GM19240 (cell line): ENCODE measurements around the gene RASA1.
"Not testable (repeated sequence)": the region's sequence is repeated elsewhere in the genome, so short reads cannot be mapped to it uniquely, and the experiment has no call there.

Experiments used
- DNase-seq: peaks from one replicate; pipeline ENCODE4 v3.0.0; 2011; ENCODE audit warnings: low spot score; ENCODE audit not compliant: insufficient read length

Gene RASA1

DNA sequence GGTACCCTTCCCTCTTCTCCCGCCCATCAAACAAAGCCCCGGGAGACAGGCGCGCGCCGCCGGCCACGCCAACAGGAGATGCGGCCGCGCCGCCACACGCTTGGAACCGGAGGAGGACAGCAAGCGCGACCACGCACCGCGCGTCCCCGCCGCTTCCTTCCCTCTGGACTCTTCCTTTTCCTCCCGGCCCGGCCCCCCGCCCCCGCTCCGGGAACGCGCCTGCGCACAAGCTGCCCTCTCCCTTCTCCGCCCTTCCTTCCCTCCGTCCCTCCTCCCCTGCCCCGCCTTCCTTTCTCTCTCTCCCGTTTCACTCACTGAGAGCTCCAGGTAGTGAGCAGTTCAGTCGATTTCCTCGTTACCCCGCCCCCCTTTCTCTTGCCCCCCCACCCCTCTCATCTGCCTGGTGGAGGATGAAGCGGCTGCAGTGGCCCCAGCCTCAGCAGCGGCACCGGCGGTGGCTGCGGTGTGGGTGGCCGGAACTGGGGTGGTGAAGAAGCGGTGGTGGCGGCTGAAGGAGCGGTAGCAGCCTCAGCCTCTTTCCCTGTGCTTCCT is at the start of gene RASA1:
RASA1 (plus strand) TSS at position 310 of the 552 bp plus-strand sequence. CDS start 569 bp downstream, outside the sequence.
- peak; percentile 45 for DNase-seq

DNA sequence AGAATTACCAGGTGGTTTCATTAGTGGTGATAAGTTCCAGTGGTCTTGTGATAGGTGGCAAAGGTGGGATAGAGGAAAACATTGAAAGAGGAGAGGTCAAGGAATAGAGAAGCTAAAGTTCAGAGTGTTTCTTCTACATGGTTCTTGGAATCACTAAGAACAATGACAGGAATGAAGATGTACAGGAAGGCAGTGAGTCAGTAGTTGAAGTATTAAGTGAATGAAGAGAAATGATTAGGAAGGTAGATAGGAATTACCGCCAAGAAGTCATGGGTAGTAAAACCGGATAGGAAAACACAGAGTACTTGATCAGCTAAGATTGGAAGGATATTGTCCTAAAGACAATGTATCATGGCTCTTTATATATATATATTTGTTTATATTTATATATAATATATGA is 37.9 kb upstream of the RASA1 start:
- no peak for DNase-seq

DNA sequence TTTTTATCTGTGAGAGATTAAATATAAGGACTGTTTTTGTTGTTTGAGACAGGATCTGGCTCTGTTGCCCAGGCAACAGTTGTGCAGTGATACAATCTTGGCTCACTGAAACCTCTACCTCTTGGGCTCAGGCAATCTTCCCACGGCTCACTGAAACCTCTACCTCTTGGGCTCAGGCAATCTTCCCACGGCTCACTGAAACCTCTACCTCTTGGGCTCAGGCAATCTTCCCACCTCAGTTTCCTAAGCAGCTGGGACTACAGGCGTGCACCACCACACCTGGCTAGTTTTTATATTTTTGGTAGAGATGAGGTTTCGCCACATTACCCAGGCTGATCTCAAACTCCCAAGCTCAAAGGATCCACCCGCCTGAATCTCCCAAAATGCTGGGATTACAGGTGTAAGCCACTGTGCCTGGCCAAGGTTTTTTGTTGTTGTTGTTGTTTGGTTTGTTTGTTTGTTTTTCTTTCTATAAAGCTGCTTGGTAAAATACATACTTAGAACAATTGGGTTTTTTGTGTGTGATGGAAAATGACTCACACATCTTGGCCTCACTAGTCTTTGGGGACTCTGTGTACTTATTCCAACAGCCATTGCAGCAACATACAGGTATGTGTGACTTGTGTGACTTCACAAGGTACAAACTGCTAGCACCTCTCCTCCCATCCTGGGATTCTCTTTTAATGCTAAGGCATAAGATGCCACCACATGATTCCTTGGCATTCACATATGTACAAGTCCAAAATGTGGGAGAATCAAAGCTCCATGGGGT is 36.5 kb upstream of the RASA1 start:
- DNase-seq, result no peak

DNA sequence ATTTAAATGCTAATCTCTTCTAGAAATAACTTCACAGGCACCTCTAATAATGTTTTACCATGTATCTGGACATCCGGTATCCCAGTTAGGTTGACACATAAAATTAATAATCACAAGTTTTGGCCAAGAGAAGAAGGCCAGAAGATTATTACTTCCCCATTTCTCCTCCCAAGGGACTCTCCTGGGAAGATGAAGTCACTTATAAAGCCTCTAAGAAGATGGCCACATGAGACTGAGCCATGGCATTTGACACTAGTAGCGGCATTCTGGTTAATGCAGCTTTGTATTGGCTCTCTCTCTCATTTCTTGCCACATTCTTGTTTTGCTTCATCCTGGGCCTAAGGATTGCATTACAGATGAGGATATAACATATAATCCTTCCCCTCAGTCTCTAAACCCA is 34.5 kb upstream of the RASA1 start:
- DNase-seq, result no peak

DNA sequence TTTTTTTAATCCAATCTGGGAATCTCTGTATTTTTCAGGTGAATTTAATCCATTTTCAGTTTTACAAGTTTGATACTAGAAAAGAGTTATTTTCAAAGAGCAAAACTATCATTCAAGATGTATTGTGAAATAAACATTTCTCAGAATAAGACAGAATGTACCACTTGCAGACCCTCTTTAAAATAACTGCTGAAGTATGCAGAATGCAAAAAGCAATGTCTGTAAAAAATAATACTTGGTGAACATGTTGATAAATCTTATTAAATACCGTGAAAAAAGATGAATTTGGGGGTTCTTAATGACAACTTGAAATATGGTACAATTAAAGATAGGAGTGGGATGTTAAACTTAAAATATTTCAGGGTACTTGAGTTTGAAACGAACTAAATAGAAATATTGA is 26.1 kb upstream of the RASA1 start:
- DNase-seq, result no peak

DNA sequence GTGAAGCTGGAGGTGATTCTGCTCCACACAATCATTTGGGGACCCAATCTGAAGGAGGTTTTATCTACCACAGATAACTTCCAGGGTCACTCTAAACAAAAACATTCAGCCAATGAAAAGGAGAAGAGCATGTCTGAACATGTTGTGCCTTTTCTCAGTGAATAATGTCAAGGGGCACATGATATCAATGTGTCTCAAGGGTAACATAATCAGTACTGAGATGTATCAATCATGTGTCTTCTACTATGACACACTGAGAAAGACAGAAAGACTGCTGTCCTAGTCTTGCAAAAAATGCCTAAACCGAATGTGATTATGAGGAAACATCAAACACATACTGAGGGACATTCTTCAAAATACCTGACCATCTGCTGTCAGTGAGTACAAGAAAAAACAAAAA is 25.4 kb upstream of the RASA1 start:
- DNase-seq, result no peak

DNA sequence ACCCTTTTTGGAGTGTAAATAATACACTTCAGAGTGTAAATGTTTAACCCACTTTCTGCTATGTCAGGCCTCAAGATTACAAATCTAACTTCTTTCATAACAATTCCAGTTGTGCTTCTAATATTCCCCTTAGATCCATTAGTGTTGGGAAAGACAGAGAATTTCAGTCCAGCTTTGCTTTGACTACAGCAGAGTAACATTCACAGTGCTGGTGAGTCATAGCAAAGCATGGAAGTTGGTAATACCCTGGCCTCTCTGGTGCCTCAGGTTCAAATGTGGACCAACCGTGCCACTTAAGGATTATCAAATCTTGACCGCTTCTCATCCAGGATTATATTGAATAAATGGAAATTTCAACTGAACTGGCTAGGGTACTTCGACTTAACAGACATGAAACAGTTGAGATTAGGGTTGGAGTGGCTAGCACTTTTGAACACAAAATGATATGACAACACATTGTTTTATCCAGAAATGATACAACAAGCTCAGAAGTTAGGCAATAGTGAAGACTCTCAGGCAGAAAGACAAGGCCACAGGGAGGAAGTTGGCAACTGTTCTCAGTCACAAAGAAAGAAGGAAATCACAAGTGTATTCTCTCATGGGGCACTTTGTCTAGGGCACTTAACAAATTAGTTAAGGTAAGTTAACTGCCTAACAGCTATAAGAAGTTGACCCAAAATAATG is 24.4 kb upstream of the RASA1 start:
- no peak for DNase-seq

DNA sequence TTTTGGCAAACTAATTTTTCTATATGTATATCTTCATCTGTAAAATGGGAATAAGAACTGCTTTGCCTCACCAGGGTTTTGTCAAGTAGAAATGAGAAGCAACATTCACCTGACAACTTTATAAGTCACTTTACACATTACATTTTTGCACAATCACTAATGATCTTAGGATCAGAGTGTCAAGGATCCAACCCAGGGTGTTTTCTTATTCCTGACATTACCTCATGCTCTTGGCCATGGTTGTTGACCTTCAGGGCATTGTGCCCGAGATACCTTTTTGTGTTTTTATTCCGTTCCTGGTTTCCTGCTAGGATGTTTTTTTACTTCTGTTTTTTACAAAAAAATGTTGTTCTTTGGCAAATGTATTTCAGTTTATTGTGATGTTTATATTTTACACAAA is 22.2 kb upstream of the RASA1 start:
- no peak for DNase-seq

DNA sequence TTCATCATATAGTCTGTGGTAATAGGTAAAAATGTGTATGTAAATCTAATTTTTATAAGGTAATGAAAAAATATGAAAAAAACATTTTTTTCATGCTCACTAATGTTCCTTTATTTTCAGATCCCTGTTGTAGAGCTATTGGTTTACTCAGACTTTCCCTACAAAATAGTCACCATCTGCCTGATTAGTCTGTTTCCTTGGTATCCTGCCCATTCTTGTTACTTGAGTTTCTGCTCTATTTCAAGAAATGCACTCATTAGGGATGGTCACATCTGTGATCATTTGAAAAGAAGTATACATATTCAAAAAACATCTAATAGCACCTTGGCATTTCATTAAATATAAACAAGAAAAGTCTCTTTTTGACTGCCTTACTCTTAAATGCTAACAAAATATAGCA is 21.6 kb upstream of the RASA1 start:
- no peak for DNase-seq

DNA sequence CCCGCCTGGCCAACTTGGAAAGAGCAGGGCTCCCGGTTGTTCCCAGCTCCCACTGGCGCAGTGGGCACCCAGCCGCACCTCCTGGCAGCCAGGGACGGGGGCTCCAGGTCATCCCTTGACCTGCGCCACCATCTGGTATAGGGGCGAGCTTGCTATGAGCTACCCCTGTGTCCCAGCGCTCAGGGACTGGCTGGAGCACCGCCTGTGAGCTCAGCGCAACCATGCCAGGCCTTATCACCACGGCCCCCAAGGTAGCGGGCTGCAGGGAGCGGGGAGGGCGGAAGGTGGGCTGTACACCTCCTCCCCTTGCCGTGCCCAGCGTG is 15.4 kb upstream of the RASA1 start:
- no peak for DNase-seq

DNA sequence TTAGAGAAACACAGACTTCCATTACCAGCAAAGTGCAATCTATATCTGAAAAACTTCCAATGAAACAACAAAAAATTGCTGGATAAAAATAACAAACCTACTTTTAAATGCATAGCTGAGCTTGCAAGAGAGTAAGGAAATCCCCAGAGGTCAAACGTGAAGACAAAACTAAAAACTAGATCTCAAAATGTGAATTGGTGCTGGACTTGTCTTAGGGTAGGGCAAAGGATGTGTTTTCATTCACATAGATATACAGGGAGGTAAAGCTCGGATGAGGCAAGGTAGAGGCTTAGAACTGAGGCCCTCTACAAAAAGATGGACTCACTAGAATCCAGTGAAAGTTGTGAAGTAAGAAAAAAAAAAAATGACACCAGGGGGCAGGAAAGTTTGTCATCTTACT is 13.6 kb upstream of the RASA1 start:
- no peak for DNase-seq

DNA sequence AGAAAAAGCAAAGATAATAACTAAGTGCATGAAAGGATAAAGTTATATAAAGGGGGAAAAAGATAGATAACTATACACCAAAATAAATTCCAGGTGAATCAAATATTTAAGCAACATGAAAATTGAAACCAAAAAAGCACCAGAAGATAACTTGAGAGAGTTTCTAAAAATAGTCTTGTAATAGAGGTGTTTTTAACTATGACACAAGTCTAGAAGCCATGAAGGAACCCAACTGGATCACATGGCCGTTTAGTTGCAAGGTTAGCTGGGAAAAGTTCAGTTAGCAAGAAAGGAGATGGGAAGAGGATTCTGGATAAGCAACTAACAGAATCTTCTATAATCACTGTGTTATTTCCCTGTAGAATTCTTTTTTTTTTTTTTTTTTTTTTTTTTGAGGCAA is 9.2 kb upstream of the RASA1 start:
- DNase-seq, result no peak

DNA sequence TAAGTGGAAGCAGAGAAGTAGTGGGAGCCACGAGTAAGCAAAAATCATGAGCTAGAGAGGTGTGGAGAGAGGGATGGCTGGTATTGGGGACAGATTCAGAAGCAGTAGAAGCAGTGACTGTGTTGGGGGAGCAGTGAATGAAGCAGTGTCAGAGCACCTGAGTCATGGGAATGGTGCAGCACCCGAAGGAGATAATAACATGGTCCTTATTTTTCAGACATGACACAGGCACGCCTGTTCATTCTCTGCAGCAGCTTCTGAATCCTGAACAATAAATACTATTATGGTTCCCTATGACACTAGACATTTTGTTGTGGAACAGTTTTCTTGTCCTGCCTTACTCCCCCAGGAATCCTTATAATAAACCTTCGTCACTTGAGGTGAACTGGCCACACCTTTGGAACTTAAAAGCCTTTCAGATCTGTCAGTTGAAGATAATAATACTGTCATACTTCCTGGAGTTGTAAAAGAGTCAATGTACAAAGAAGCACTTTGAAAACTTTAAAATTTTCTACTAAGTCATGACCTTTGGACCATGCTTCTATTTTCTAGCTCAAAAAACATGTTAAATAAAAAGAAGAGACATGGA is 7.0 kb upstream of the RASA1 start:
- DNase-seq, result no peak

DNA sequence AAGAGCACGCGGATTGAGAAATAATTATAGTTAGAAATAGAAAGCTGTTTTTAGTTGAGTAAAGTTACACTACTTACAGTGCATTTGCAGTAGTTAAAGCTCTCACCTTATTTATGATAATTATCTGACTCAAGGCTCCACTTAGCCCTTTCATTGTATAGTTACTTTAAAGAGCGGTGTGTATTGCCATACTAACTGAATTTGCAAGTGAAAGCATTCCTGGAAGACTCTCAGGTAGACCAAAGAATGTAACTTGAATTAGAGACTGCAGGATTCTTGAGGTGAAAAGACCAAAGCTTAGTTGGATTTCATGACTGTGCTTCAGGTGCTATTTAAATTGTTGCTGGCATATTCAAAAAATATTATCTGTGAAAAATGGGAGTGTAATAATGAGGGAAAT is 4.2 kb upstream of the RASA1 start:
- DNase-seq, result no peak

DNA sequence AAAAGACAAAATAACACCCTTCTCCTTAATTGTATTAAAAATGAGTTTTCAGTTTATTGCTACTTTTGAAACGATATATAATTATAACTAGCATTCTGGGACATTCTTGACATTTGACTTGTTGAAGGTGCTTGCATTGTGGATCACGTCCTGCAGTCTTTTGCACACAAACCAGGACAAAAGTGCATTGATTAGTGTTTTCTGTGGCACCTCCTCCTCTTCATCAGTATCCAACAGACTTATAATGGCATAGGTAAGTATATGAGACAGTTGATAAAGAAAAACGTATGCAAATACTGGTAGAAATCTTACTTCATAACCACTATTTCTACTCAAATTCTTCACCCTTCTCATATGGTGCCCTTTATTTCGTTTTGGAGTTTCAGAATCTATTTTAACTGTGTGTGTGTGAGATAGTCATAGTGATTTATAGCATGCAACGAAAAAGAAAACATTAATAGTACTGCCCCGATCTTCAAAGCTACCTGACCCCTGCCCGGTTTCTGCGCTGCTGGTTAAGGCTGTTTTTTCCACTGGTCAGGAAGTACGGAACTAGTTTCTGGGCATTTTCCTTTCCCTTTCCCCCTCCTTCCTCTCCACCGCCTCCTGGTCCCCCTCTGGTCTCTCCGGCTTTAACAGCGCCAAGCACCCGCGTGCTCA is 639 bp upstream of the RASA1 start:
- peak; percentile 1 for DNase-seq

DNA sequence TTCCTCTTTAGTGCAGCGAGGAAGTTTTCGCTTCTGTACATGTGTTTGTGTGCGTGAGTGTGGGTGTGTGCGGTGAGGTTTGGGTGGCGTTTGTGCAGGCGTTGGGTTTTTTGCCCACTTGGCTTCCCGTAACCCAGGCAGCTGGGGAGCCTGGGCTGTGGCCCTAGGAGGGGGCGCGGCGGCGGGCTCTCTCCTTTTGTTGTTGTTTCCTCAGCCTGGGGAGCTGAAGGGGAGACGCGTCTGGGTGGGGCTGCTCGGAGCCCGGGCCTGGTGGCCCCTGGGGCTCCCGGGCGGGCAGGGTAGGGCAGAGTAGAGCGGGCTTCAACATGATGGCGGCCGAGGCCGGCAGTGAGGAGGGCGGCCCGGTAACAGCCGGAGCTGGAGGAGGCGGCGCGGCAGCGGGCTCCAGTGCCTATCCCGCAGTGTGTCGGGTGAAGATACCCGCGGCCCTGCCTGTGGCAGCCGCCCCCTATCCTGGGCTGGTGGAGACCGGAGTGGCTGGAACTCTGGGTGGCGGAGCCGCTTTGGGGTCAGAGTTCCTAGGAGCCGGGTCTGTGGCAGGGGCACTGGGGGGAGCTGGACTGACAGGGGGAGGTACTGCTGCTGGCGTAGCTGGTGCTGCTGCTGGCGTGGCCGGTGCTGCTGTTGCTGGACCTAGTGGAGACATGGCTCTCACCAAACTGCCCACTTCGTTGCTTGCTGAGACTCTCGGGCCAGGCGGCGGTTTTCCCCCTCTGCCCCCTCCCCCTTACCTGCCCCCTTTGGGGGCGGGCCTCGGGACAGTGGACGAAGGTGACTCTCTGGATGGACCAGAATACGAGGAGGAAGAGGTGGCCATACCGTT is 665 bp downstream of the RASA1 start:
- DNase-seq, result peak; percentile 10

DNA sequence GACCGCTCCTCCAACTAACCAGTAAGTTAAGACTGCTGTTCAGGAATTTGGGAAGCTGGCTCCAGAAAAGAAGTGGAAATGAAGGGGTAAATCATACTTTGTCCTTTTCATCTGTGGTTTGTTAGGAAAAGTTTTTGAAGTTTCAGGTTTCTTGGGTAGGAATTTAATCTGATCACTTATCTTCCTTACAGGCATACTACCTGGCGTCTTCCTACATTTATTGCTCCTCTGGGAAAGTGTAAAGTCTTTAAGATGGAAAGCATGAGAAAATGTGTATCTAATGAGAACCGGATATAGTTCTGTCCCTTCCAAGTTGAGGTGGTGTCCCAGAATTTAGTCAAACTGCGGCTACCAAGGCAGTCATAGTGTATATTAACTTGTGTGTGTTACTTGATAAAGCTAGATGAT is 1.3 kb downstream of the RASA1 start:
- no peak for DNase-seq

DNA sequence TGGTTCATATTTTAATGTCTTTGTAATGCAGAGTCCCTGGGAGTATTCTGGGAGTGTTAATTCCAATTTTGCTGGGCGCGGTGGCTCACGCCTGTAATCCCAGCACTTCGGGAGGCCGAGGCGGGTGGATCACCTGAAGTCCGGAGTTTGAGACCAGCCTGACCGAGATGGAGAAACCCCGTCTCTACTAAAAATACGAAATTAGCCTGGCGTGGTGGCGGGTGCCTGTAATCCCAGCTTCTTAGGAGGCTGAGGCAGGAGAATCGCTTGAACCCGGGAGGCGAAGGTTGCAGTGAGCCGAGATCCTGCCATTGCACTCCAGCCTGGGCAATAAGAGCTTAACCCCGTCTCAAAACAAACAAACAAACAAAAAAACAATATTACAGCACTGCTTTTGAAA is 3.2 kb downstream of the RASA1 start:
- not testable (repeated sequence) for DNase-seq

DNA sequence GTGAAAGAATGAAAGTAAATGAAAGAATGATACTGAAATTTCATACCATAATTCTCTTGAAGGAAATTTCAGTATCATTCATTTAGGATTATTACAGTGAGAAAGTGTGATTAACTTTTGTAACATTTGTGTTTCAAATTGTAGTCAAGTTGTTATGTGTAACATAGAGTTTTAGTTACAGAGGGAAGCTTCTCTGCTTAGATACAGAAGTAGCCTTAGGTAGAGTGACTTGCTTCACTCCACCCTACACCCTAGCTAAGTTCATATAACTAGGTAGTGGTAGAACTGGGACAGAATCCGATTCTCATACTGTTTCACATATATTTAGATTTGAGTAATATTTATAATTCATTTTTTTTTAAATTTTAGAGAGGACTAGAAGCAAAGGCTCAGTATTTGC is 9.0 kb downstream of the RASA1 start:
- no peak for DNase-seq

DNA sequence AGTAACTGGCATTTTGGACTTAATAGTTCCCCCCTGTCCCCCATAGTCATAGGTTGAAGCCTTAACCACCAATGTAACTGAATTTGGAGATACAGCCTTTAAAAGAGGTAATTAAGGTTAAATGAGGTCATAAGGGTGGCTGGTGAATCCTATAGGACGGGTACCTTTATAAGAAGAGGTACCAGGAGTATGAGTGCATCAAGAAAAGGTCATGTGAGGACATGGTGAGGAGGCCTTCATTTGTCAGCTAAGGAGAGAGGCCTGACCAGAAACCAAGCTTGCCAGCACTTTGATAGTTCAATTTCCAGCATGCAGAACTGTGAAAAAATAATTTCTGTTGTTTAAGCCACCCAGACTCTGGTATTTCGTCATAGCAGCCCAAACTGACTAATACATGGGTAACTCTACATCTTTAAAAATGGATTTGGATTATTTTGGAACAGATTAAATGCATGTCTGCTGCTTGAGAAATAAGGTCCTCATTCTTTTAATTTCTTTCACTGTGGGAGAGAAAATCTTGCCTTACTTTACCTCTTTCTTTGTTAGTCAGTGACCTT is 9.7 kb downstream of the RASA1 start:
- no peak for DNase-seq

DNA sequence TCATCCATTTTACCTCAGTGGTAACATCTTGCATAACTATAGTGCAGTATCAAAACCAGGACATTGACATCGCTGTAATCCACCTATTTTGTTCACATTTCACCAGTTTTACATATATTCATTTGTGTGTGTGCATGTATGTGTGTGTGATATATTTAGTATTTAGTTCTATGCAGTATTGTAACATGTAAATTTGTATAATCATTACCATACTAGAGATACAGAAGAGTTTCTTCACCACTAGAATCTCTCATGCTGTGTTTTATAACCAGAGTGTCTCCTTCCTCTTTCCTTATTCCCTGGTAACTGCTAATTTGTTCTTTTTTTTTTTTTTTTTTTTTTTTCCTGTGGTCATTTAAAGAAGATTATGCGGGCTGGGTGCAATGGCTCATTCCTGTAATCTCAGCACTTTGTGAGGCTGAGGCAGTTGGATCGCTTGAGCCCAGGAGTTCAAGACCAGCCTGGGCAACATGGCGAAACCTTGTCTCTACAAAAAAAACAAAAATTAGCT is 11.0 kb downstream of the RASA1 start:
- no peak for DNase-seq
